Uterus (tissue), 2 donors: Measurements from ENCODE around the gene CCR3.

ENCODE experiments used
- POLR2A ChIP-seq, 2 donors: fragments of 450-650 bp; IDR thresholded peaks; one replicate each; pipeline ENCODE4 v1.6.1; 2016; ENCODE audit warnings: antibody characterized with exemption in 2 of 2, mild to moderate bottlenecking in 1 of 2, moderate library complexity in 1 of 2
- TF ChIP-seq, protein P1 (sequence below), 4 experiments: fragments of 200-600 bp in 2 of 4; fragments of 450-650 bp in 2 of 4; sonication (generic) in 2 of 4; IDR thresholded peaks; one replicate each; pipeline ENCODE4 v1.5.1; 2016 to 2019; ENCODE audit warnings: antibody characterized with exemption in 4 of 4, mild to moderate bottlenecking in 2 of 4, moderate library complexity in 1 of 4

DNA sequence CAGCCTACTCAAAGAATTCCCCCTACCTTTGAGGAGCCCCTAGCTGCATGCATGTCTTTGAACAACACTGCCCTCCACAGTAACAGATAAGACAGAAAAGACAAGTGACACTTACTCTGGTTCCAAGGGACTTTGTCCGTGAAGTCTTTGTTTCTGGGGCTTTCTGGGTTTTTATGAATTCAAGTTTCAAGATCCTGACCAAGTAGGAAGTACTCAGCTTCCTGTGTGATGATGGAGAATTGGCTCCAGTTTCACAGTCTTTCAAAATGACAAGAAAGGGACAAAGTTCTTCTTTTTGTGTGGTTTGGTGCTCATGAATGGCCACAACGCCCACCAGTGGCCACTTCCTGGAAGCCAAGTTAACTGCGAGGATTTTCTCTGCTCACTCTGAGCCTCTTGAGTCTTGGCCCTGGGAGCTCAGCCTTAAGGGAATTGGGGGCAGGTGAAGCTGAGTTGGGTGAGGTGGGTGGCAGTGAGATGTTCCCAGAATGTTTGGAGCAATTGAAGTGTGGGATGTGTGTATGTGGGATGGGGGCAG lies 34.0 kb upstream of the CCR3 start, which contains the start of gene CCR1:
- TF ChIP-seq POLR2A (IDR thresholded peaks at IDR 0.05), result no peak
- TF ChIP-seq, protein P1, sequence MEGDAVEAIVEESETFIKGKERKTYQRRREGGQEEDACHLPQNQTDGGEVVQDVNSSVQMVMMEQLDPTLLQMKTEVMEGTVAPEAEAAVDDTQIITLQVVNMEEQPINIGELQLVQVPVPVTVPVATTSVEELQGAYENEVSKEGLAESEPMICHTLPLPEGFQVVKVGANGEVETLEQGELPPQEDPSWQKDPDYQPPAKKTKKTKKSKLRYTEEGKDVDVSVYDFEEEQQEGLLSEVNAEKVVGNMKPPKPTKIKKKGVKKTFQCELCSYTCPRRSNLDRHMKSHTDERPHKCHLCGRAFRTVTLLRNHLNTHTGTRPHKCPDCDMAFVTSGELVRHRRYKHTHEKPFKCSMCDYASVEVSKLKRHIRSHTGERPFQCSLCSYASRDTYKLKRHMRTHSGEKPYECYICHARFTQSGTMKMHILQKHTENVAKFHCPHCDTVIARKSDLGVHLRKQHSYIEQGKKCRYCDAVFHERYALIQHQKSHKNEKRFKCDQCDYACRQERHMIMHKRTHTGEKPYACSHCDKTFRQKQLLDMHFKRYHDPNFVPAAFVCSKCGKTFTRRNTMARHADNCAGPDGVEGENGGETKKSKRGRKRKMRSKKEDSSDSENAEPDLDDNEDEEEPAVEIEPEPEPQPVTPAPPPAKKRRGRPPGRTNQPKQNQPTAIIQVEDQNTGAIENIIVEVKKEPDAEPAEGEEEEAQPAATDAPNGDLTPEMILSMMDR (IDR thresholded peaks at IDR 0.05), result no peak
